ENCODE data around the gene NCR1. TPM values are rescaled to one million over a fixed set of nuclear protein-coding genes. Genes with fewer than 3 reads are reported as not detected.
"Not testable (repeated sequence)": the region's sequence is repeated elsewhere in the genome, so short reads cannot be mapped to it uniquely, and the experiment has no call there.

Gene NCR1
- total and polyA plus RNA-seq, 2 donors from 2014 or later: 0.91 TPM; not detected in 1

DNA sequence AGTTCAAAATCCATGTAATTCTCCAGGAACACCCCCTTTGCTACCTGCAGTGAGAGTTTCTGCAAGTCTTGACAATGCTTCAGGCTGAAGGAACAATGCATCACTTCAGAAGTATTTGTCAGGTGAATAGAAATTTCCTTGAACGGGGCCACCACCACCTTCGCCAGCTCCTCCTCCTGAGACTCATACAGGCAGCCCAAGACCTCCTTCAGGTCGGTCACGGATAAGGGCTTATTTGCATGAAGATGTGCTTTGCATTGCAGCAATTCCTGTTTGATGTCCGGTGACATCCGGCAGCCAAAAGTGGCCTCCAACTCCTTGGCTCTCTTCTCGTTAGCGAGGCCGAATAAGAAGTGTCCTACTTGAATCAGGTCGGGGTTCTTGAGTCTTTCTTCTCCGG is 33.0 kb downstream of the NCR1 start:
- no peak for FAIRE-seq
- Histone ChIP-seq H3K9me3 (ENCODE audit: control insufficient read depth in 2 of 3, insufficient read depth in 1 of 3, low read length in 3 of 3) (no peaks in the 10 kb centered on the region), H3K36me3 (ENCODE audit: control insufficient read depth in 2 of 3, insufficient read depth in 3 of 3, low read length in 3 of 3) (no peaks in the 10 kb centered on the region), H3K27me3 (ENCODE audit: control insufficient read depth, insufficient read depth, low read length) (no peaks in the 10 kb centered on the region), H3K4me1 (ENCODE audit: control insufficient read depth in 2 of 3, insufficient read depth in 2 of 3, low read depth in 1 of 3, low read length in 3 of 3) (no peaks in the 10 kb centered on the region), H3K9ac (ENCODE audit: low read length in 3 of 3) (no peak overlapping the region), H3K4me3 (ENCODE audit: low read length in 3 of 3) (no peak overlapping the region), H3K27ac (ENCODE audit: low read depth in 2 of 2, low read length in 2 of 2) (no peak overlapping the region)
- TF ChIP-seq, protein P1, sequence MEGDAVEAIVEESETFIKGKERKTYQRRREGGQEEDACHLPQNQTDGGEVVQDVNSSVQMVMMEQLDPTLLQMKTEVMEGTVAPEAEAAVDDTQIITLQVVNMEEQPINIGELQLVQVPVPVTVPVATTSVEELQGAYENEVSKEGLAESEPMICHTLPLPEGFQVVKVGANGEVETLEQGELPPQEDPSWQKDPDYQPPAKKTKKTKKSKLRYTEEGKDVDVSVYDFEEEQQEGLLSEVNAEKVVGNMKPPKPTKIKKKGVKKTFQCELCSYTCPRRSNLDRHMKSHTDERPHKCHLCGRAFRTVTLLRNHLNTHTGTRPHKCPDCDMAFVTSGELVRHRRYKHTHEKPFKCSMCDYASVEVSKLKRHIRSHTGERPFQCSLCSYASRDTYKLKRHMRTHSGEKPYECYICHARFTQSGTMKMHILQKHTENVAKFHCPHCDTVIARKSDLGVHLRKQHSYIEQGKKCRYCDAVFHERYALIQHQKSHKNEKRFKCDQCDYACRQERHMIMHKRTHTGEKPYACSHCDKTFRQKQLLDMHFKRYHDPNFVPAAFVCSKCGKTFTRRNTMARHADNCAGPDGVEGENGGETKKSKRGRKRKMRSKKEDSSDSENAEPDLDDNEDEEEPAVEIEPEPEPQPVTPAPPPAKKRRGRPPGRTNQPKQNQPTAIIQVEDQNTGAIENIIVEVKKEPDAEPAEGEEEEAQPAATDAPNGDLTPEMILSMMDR (IDR thresholded peaks at IDR 0.05; ENCODE audit: borderline replicate concordance, extremely low read depth, insufficient read depth): no peak
- no peak for DNase-seq
- intact Hi-C loops (cut with DNase I): no loop called here

DNA sequence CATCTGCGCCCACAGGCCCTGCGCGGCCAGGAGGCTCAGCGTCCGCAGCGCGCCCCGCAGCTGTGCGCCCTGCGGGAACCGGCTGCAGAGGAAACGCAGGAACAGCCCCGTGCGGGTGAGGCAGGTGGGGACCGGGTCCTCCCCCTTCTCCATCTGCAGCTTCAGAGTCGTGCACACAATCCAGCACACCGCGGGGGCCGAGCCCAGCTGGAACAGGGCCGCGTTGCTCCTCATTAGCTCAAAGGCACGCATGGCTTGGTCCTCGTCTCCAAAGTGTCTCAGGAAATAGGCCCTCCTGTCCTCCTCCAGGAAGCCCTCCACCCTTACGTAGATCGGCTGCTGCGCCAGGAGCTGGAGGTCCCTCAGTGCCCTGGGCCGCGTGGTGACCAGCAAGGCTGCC is 33.6 kb downstream of the NCR1 start:
- H3K4me3 ChIP-seq (ENCODE audit: low read length in 3 of 3); FAIRE-seq; H3K4me1 ChIP-seq (ENCODE audit: control insufficient read depth in 2 of 3, insufficient read depth in 2 of 3, low read depth in 1 of 3, low read length in 3 of 3); DNase-seq; H3K27ac ChIP-seq (ENCODE audit: low read depth in 2 of 2, low read length in 2 of 2); H3K9ac ChIP-seq (ENCODE audit: low read length in 3 of 3); intact Hi-C loops (cut with DNase I); H3K36me3 ChIP-seq (ENCODE audit: control insufficient read depth in 2 of 3, insufficient read depth in 3 of 3, low read length in 3 of 3); H3K27me3 ChIP-seq (ENCODE audit: control insufficient read depth, insufficient read depth, low read length); H3K9me3 ChIP-seq (ENCODE audit: control insufficient read depth in 2 of 3, insufficient read depth in 1 of 3, low read length in 3 of 3): not testable (repeated sequence)

DNA sequence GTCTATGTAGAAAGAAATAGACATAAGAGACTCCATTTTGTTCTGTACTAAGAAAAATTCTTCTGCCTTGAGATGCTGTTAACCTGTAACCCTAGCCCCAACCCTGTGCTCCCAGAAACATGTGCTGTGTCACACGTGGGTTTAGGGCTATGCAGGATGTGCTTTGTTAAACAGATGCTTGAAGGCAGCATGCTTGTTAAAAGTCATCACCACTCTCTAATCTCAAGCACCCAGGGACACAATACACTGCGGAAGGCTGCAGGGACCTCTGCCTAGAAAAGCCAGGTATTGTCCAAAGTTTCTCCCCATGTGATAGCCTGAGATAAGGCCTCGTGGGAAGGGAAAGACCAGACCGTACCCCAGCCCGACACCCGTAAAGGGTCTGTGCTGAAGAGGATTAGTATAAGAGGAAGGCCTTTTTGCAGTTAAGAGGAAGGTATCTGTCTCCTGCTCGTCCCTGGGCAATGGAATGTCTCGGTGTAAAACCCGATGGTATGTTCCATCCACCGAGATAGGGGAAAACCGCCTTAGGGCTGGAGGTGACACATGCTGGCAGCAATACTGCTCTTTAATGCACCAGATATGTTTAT is 37.9 kb downstream of the NCR1 start:
- not testable (repeated sequence) for FAIRE-seq; H3K27ac ChIP-seq (ENCODE audit: low read depth in 2 of 2, low read length in 2 of 2)

GRCh38 chr19:54947381-54947780 is 41.4 kb downstream of the NCR1 start, which contains the start of gene NLRP7:
Gene NLRP7 (minus strand): TSS chr19:54947530.
- DNase-seq (no peak), FAIRE-seq (no peak)
- intact Hi-C loops (cut with DNase I): no loop called here
- H3K9me3 ChIP-seq (ENCODE audit: control insufficient read depth in 2 of 3, insufficient read depth in 1 of 3, low read length in 3 of 3): no peaks in the 10 kb centered on the region
- TF ChIP-seq, protein P1 (IDR thresholded peaks at IDR 0.05; ENCODE audit: borderline replicate concordance, extremely low read depth, insufficient read depth): no peak
- H3K27me3 ChIP-seq (ENCODE audit: control insufficient read depth, insufficient read depth, low read length): no peaks in the 10 kb centered on the region
- H3K27ac ChIP-seq (ENCODE audit: low read depth in 2 of 2, low read length in 2 of 2): no peak within 1 kb of the TSS
- no peaks in the 10 kb centered on the region for H3K4me1 ChIP-seq (ENCODE audit: control insufficient read depth in 2 of 3, insufficient read depth in 2 of 3, low read depth in 1 of 3, low read length in 3 of 3)
- no peak within 1 kb of the TSS for H3K4me3 ChIP-seq (ENCODE audit: low read length in 3 of 3)
- no peak within 1 kb of the TSS for H3K9ac ChIP-seq (ENCODE audit: low read length in 3 of 3)
- no peaks in the 10 kb centered on the region for H3K36me3 ChIP-seq (ENCODE audit: control insufficient read depth in 2 of 3, insufficient read depth in 3 of 3, low read length in 3 of 3)

More for the DNA sequence above, 37.9 kb downstream of the NCR1 start:
- H3K9ac ChIP-seq (ENCODE audit: low read length in 3 of 3); H3K9me3 ChIP-seq (ENCODE audit: control insufficient read depth in 2 of 3, insufficient read depth in 1 of 3, low read length in 3 of 3); intact Hi-C loops (cut with DNase I); H3K4me3 ChIP-seq (ENCODE audit: low read length in 3 of 3); H3K36me3 ChIP-seq (ENCODE audit: control insufficient read depth in 2 of 3, insufficient read depth in 3 of 3, low read length in 3 of 3); H3K4me1 ChIP-seq (ENCODE audit: control insufficient read depth in 2 of 3, insufficient read depth in 2 of 3, low read depth in 1 of 3, low read length in 3 of 3); H3K27me3 ChIP-seq (ENCODE audit: control insufficient read depth, insufficient read depth, low read length); DNase-seq: not testable (repeated sequence)

Measured in kidney (tissue), 14 donors.